ENCODE measurements around the gene ARRB2. TPM values are rescaled to one million over a fixed set of nuclear protein-coding genes. Genes with fewer than 3 reads are reported as not detected.

Gene ARRB2
- total RNA-seq, 1 experiment from 2014 or later = 79.7 TPM

GRCh38 chr17:4724650-4725049, 14.2 kb downstream of the ARRB2 start:
- ChIA-PET CTCF (no interaction called here), POLR2A (ENCODE audit: unreplicated experiment) (no interaction called here)
- Histone ChIP-seq H3K36me3 (ENCODE audit: low read depth) (no peaks in the 10 kb centered on the region), H3K27ac (no peak overlapping the region), H3K79me2 (ENCODE audit: low read depth) (no peaks in the 10 kb centered on the region), H2AFZ (no peak overlapping the region), H3K4me1 (replicated peaks; ENCODE audit: insufficient read depth) (peaks cover 27% of the 10 kb centered on the region), H3K27me3 (ENCODE audit: insufficient read depth, low read depth) (no peaks in the 10 kb centered on the region), H4K20me1 (ENCODE audit: insufficient read depth) (no peaks in the 10 kb centered on the region), H3K4me2 (no peak overlapping the region), H3K4me3 (no peak overlapping the region), H3F3A (ENCODE audit: insufficient read depth, low read depth) (peaks cover 36% of the 10 kb centered on the region), H3K9me2 (ENCODE audit: insufficient read depth) (no peaks in the 10 kb centered on the region), H3K9me3 (ENCODE audit: insufficient read depth, low read depth) (no peaks in the 10 kb centered on the region)
- intact Hi-C loops (cut with micrococcal nuclease; ENCODE audit: unreplicated experiment) = no loop called here
- no TSS peak for BruUV-seq (replicated peaks)
- TF ChIP-seq EZH2 (IDR thresholded peaks at IDR 0.05; ENCODE audit: low read depth) (no peak), CTCF (conservative IDR thresholded peaks at IDR 0.05) (no peak)
- no peak for DNase-seq

GRCh38 chr17:4725646-4726310, 15.3 kb downstream of the ARRB2 start:
- Histone ChIP-seq H3K4me3 (no peak overlapping the region), H3K9me3 (ENCODE audit: insufficient read depth, low read depth) (no peaks in the 10 kb centered on the region), H3K36me3 (ENCODE audit: low read depth) (no peaks in the 10 kb centered on the region), H3K4me1 (replicated peaks; ENCODE audit: insufficient read depth) (peaks cover 27% of the 10 kb centered on the region), H2AFZ (no peak overlapping the region), H3K9me2 (ENCODE audit: insufficient read depth) (no peaks in the 10 kb centered on the region), H3K27me3 (ENCODE audit: insufficient read depth, low read depth) (no peaks in the 10 kb centered on the region), H3K27ac (no peak overlapping the region), H3K4me2 (no peak overlapping the region), H3F3A (ENCODE audit: insufficient read depth, low read depth) (peaks cover 32% of the 10 kb centered on the region), H4K20me1 (ENCODE audit: insufficient read depth) (no peaks in the 10 kb centered on the region), H3K79me2 (ENCODE audit: low read depth) (no peaks in the 10 kb centered on the region)
- CTCF ChIA-PET = no interaction called here
- TF ChIP-seq CTCF (conservative IDR thresholded peaks at IDR 0.05) (no peak), EZH2 (IDR thresholded peaks at IDR 0.05; ENCODE audit: low read depth) (no peak)
- POLR2A ChIA-PET (ENCODE audit: unreplicated experiment) = no interaction called here
- no peak for DNase-seq
- intact Hi-C loops (cut with micrococcal nuclease; ENCODE audit: unreplicated experiment) = no loop called here
- no TSS peak for BruUV-seq (replicated peaks)

GRCh38 chr17:4728124-4728523, 17.7 kb downstream of the ARRB2 start:
- Histone ChIP-seq H3K27me3 (ENCODE audit: insufficient read depth, low read depth) (no peaks in the 10 kb centered on the region), H2AFZ (no peak overlapping the region), H4K20me1 (ENCODE audit: insufficient read depth) (no peaks in the 10 kb centered on the region), H3K9me3 (ENCODE audit: insufficient read depth, low read depth) (no peaks in the 10 kb centered on the region), H3F3A (ENCODE audit: insufficient read depth, low read depth) (peaks cover 15% of the 10 kb centered on the region), H3K9me2 (ENCODE audit: insufficient read depth) (no peaks in the 10 kb centered on the region), H3K27ac (no peak overlapping the region), H3K79me2 (ENCODE audit: low read depth) (no peaks in the 10 kb centered on the region), H3K4me1 (replicated peaks; ENCODE audit: insufficient read depth) (peaks cover 9% of the 10 kb centered on the region; the same call in 1 of the 2 replicates), H3K4me3 (no peak overlapping the region), H3K4me2 (no peak overlapping the region), H3K36me3 (ENCODE audit: low read depth) (no peaks in the 10 kb centered on the region)
- ChIA-PET POLR2A (ENCODE audit: unreplicated experiment) (no interaction called here), CTCF (no interaction called here)
- intact Hi-C loops (cut with micrococcal nuclease; ENCODE audit: unreplicated experiment) = no loop called here
- DNase-seq = no peak
- TF ChIP-seq EZH2 (IDR thresholded peaks at IDR 0.05; ENCODE audit: low read depth) (no peak), CTCF (conservative IDR thresholded peaks at IDR 0.05) (no peak)
- no TSS peak for BruUV-seq (replicated peaks)

Data from PC-9 (cell line).